K562 (cell line): ENCODE data around the gene TLE3. TPM values are rescaled to one million over a fixed set of nuclear protein-coding genes. Genes with fewer than 3 reads are reported as not detected.

Source experiments
- AFF4 ChIP-seq: sonication (generic); formaldehyde crosslinking; IDR thresholded peaks from 2 replicates; pipeline ENCODE4 v1.8.0; 2023; ENCODE audit warnings: mild to moderate bottlenecking, missing genetic modification reagents
- ATF1 ChIP-seq, 2 experiments: fragments of 450-650 bp in 1 of 2; IDR thresholded peaks; 2 replicates each; pipeline ENCODE4 v1.6.1; 2016; ENCODE audit warnings: missing compliant biosample characterization in 1 of 2, missing genetic modification characterization in 1 of 2
- DLX4 ChIP-seq: fragments of 250-450 bp; sonication (Bioruptor Pico); IDR thresholded peaks from 2 replicates; pipeline ENCODE4 v1.6.1; 2021; ENCODE audit warnings: mild to moderate bottlenecking
- ELK3 ChIP-seq: fragments of 450-650 bp; formaldehyde crosslinking; IDR thresholded peaks from 2 replicates; pipeline ENCODE4 v1.4.0; 2020; ENCODE audit warnings: mild to moderate bottlenecking
- FOXK2 ChIP-seq, 2 experiments: fragments of 450-650 bp; IDR thresholded peaks in 1 of 2; conservative IDR thresholded peaks in 1 of 2; 2 replicates each; pipeline ENCODE4 v1.6.1; 2016; ENCODE audit warnings: low read depth in 2 of 2, mild to moderate bottlenecking in 1 of 2
- FUS ChIP-seq: fragments of 200-400 bp; formaldehyde crosslinking; optimal IDR thresholded peaks from 2 replicates; pipeline ENCODE3; 2017; ENCODE audit warnings: low read depth, low read length
- IRF9 ChIP-seq: fragments of 450-650 bp; IDR thresholded peaks from 2 replicates; pipeline ENCODE4 v1.6.1; 2016; ENCODE audit warnings: missing biosample characterization, missing genetic modification characterization
- MBD2 ChIP-seq: sonication (generic); IDR thresholded peaks from 2 replicates; pipeline ENCODE4 v1.6.1; 2016; ENCODE audit warnings: low read depth, borderline replicate concordance
- MCM5 ChIP-seq: fragments of 450-650 bp; IDR thresholded peaks from 2 replicates; pipeline ENCODE4 v1.6.1; 2016; ENCODE audit warnings: low read depth
- MITF ChIP-seq: IDR thresholded peaks from 2 replicates; pipeline ENCODE4 v1.6.1; 2014; ENCODE audit warnings: antibody characterized with exemption
- MYBL2 ChIP-seq, 2 experiments: fragments of 450-650 bp in 1 of 2; sonication (generic) in 1 of 2; formaldehyde crosslinking in 1 of 2; IDR thresholded peaks; 2 replicates each; pipeline versions ENCODE4 v1.6.1 to v1.8.1; 2017 to 2022; ENCODE audit warnings: borderline replicate concordance in 1 of 2, inconsistent platforms in 1 of 2, low read depth in 1 of 2, mild to moderate bottlenecking in 1 of 2, missing genetic modification reagents in 1 of 2, moderate library complexity in 1 of 2
- NFATC3 ChIP-seq: fragments of 450-650 bp; IDR thresholded peaks from 2 replicates; pipeline ENCODE4 v1.6.1; 2017; ENCODE audit warnings: mild to moderate bottlenecking
- NFIX ChIP-seq: fragments of 250-450 bp; sonication (Bioruptor Pico); IDR thresholded peaks from 2 replicates; pipeline ENCODE4 v1.4.0; 2020; ENCODE audit warnings: low read depth, mild to moderate bottlenecking, moderate library complexity
- RBM17 ChIP-seq: fragments of 200-400 bp; formaldehyde crosslinking; IDR thresholded peaks from 2 replicates; pipeline ENCODE4 v1.6.1; 2017; ENCODE audit warnings: low read depth, mild to moderate bottlenecking, low read length, borderline replicate concordance
- TBP ChIP-seq: optimal IDR thresholded peaks from 2 replicates; pipeline ENCODE3; 2011; ENCODE audit warnings: low read depth, low read length, improper control_type of control experiment
- ZBTB17 ChIP-seq: fragments of 450-650 bp; formaldehyde crosslinking; IDR thresholded peaks from 2 replicates; pipeline ENCODE4 v1.4.0; 2020; ENCODE audit warnings: mild to moderate bottlenecking
- ZNF263 ChIP-seq: sonication (generic); formaldehyde crosslinking; IDR thresholded peaks from 2 replicates; pipeline ENCODE4 v1.8.0; 2022; ENCODE audit warnings: mild to moderate bottlenecking, missing genetic modification reagents, borderline replicate concordance
- ZNF3 ChIP-seq: fragments of 250-450 bp; sonication (Bioruptor Pico); IDR thresholded peaks from 2 replicates; pipeline ENCODE4 v1.5.0; 2021; ENCODE audit warnings: mild to moderate bottlenecking, moderate library complexity
- ZNF707 ChIP-seq: fragments of 250-450 bp; sonication (Bioruptor Pico); conservative IDR thresholded peaks from 2 replicates; pipeline ENCODE4 v1.8.0; 2022; ENCODE audit warnings: inconsistent platforms, mild to moderate bottlenecking, moderate library complexity
- ZNF76 ChIP-seq: fragments of 250-450 bp; sonication (Bioruptor Pico); IDR thresholded peaks from 2 replicates; pipeline ENCODE4 v1.4.0; 2020; ENCODE audit warnings: mild to moderate bottlenecking, moderate library complexity, borderline replicate concordance
- polyA plus RNA-seq, 8 experiments: library from polyadenylated mRNA; depleted of rRNA in 4 of 8; stranded (reverse) in 5 of 8; unstranded in 3 of 8; fragments of >200 nt; fragmentation: Nextera tagmentation in 2 of 8; fragmentation: Illumina TruSeq in 1 of 8; extraction: Ambion mirVana in 2 of 8; extraction: Trizol in 1 of 8; gene quantifications; 2 replicates each; pipeline versions ENCODE4 v1.2.1 to v1.2.3, GENCODE V29; 2011 to 2014; ENCODE audit warnings: inconsistent platforms in 1 of 8, missing spikeins in 1 of 8
- total RNA-seq, 7 experiments: library from RNA; depleted of rRNA in 6 of 7; stranded (reverse); fragments of >200 nt in 6 of 7; fragmentation: Illumina TruSeq in 2 of 7; extraction: Trizol in 2 of 7; gene quantifications; 2 replicates each; pipeline versions ENCODE4 v1.2.1 to v1.2.3, GENCODE V29; 2011 to 2021; ENCODE audit warnings: low replicate concordance in 1 of 7

TLE3 gene
- total and polyA plus RNA-seq, 9 of the 15 experiments (the other 6 are each of a cell fraction or from before 2014, with no cell fraction given): 1.5 to 84.2 (median 14.1) TPM

- TF ChIP-seq MITF (peak; percentile 74; the same call in 1 of the 2 replicates), ATF1 (CRISPR knock-in tag; IDR thresholded peaks at IDR 0.05) (no peak), ATF1 (tag; IDR thresholded peaks at IDR 0.05) (peak; percentile 47), ELK3 (CRISPR knock-in tag) (no peak), NFIX (CRISPR knock-in tag) (no peak), IRF9 (tag) (no peak), MBD2 (no peak), ZNF3 (no peak), AFF4 (CRISPR knock-in tag) (no peak), RBM17 (no peak), MCM5 (no peak), DLX4 (no peak), TBP (no peak), ZBTB17 (CRISPR knock-in tag) (peak; percentile 38; the same call in 1 of the 2 replicates), ZNF707 (CRISPR knock-in tag) (no peak), FOXK2 (conservative IDR thresholded peaks at IDR 0.05 in 1 of 2, IDR thresholded peaks at IDR 0.05 in 1 of 2; ENCODE audit: low read depth in 2 of 2) (peak in 1 of 2 experiments; percentile 65; a peak in 1 of 4 replicates), ZNF76 (CRISPR knock-in tag) (no peak), NFATC3 (0 out of 2 replicates have a peak, but pooled peaks have one; percentile 61), MYBL2 (IDR thresholded peaks at IDR 0.05; ENCODE audit: low read depth) (no peak), MYBL2 (CRISPR knock-in tag; IDR thresholded peaks at IDR 0.05; ENCODE audit: borderline replicate concordance) (no peak), ZNF263 (CRISPR knock-in tag) (no peak), FUS (no peak)
Measured at GRCh38 chr15:70091726-70092463, 5.8 kb downstream of the TLE3 start (continued).
